K562 (cell line): Measurements from ENCODE around the gene SLC39A11. TPM values are rescaled to one million over a fixed set of nuclear protein-coding genes. Genes with fewer than 3 reads are reported as not detected.

Experiments used
- ATAC-seq: fragments of 200-7000 bp; cut with Tn5 transposase; 3 replicates; pipeline ENCODE4 v1.9.1; 2020; ENCODE audit warnings: moderate library complexity
- BruUV-seq: library from RNA; stranded (reverse); fragments of 400-500 nt; replicated peaks from 2 replicates; lab custom pipeline; 2021; lab: Mats Ljungman, UMichigan
- CTCF ChIA-PET: fragments of 300-600 bp; formaldehyde crosslinking; extraction: SDS; loops from one replicate; lab custom pipeline; 2021; ENCODE audit warnings: low intra/inter-chr PET ratio; lab: Yijun Ruan, JAX
- POLR2A ChIA-PET: fragments of 300-600, 350-650 bp; sonication (Branson Sonifier 250); formaldehyde crosslinking; extraction: SDS; loops from one replicate; lab custom pipeline; 2021; ENCODE audit warnings: antibody characterized with exemption, inconsistent platforms; lab: Yijun Ruan, JAX
- DNase-seq, 4 experiments: peaks; one replicate each; pipeline versions ENCODE4 v3.0.0 to v3.0.0-alpha.2; 2011 to 2018; ENCODE audit warnings: low spot score in 3 of 4, mixed read lengths in 3 of 4; ENCODE audit errors: extremely low read depth in 1 of 4
- FAIRE-seq: peaks from 2 replicates; lab custom pipeline; 2011; peaks lifted over from hg19 to GRCh38; lab: Jason Lieb, UNC
- H2AFZ ChIP-seq: 2 replicates; pipeline ENCODE4 v1.6.0; 2011; ENCODE audit warnings: low read depth, low read length, control low read depth, inconsistent platforms
- H3K27ac ChIP-seq: fragments of 200-600 bp; 3 replicates; pipeline ENCODE4 v1.8.0; 2011; ENCODE audit warnings: low read depth, mild to moderate bottlenecking, control low read depth, inconsistent platforms, low read length, moderate library complexity, mixed read lengths; ENCODE audit errors: extremely low read depth
- H3K27me3 ChIP-seq, 2 experiments: fragments of 300-600 bp in 1 of 2; 2 replicates in 1 of 2; 3 replicates in 1 of 2; pipeline versions ENCODE4 v1.6.0 to v1.8.0; 2011; ENCODE audit warnings: inconsistent platforms in 2 of 2, low read length in 2 of 2, mild to moderate bottlenecking in 1 of 2, mixed read lengths in 1 of 2, moderate library complexity in 1 of 2; ENCODE audit not compliant: control insufficient read depth in 2 of 2, insufficient read depth in 2 of 2
- H3K36me3 ChIP-seq: fragments of 300-600 bp; 3 replicates; pipeline ENCODE4 v1.8.0; 2011; ENCODE audit warnings: mild to moderate bottlenecking, low read length, inconsistent platforms; ENCODE audit not compliant: control insufficient read depth, insufficient read depth
- H3K4me1 ChIP-seq, 2 experiments: fragments of 200-600 bp in 1 of 2; replicated peaks in 1 of 2; 2 replicates in 1 of 2; 3 replicates in 1 of 2; pipeline versions ENCODE4 v1.5.1 to v1.8.0; 2011; ENCODE audit warnings: inconsistent platforms in 2 of 2, low read length in 2 of 2, mild to moderate bottlenecking in 1 of 2, mixed read lengths in 1 of 2, moderate library complexity in 1 of 2; ENCODE audit not compliant: control insufficient read depth in 2 of 2, insufficient read depth in 2 of 2
- H3K4me2 ChIP-seq: 2 replicates; pipeline ENCODE4 v1.6.1; 2011; ENCODE audit warnings: low read length, control low read depth, inconsistent platforms, mixed read lengths; ENCODE audit not compliant: insufficient read depth
- H3K4me3 ChIP-seq: fragments of 200-600 bp; sonication (generic), shearing (Covaris generic); 2 replicates; pipeline ENCODE4 v1.5.1; 2016; ENCODE audit warnings: control low read depth, inconsistent platforms
- H3K79me2 ChIP-seq: fragments of 200-600 bp; 3 replicates; pipeline ENCODE4 v1.8.0; 2011; ENCODE audit warnings: low read length, inconsistent platforms; ENCODE audit not compliant: control insufficient read depth, insufficient read depth
- H3K9ac ChIP-seq, 2 experiments: 2 replicates each; pipeline versions ENCODE4 v1.6.0 to v1.6.1; 2011; ENCODE audit warnings: low read depth in 2 of 2, low read length in 2 of 2, control low read depth in 1 of 2, inconsistent platforms in 1 of 2, mild to moderate bottlenecking in 1 of 2, mixed read lengths in 1 of 2; ENCODE audit not compliant: insufficient read depth in 1 of 2
- H3K9me1 ChIP-seq: one replicate; pipeline ENCODE4 v1.6.0; 2011; ENCODE audit warnings: inconsistent platforms, mild to moderate bottlenecking, low read length, moderate library complexity; ENCODE audit not compliant: control insufficient read depth, insufficient read depth
- H3K9me3 ChIP-seq: replicated peaks from 2 replicates; pipeline ENCODE4 v1.5.1; 2011; ENCODE audit warnings: low read depth, low read length, inconsistent platforms; ENCODE audit not compliant: control insufficient read depth, insufficient read depth
- H4K20me1 ChIP-seq: replicated peaks from 2 replicates; pipeline ENCODE4 v1.6.1; 2011; ENCODE audit warnings: low read length, inconsistent platforms, mixed read lengths; ENCODE audit not compliant: control insufficient read depth, insufficient read depth
- GTF2A2 ChIP-seq: IDR thresholded peaks from 2 replicates; pipeline ENCODE4 v1.6.1; 2016; ENCODE audit warnings: mild to moderate bottlenecking, missing genetic modification characterization, missing compliant biosample characterization
- KDM4B ChIP-seq, 2 experiments: fragments of 450-650 bp in 1 of 2; sonication (generic) in 1 of 2; IDR thresholded peaks; 2 replicates each; pipeline ENCODE4 v1.6.1; 2016 to 2017; ENCODE audit warnings: borderline replicate concordance in 2 of 2, antibody characterized with exemption in 1 of 2, low read depth in 1 of 2, mild to moderate bottlenecking in 1 of 2
- MTF1 ChIP-seq: fragments of 250-450 bp; sonication (Bioruptor Pico); IDR thresholded peaks from 2 replicates; pipeline ENCODE4 v1.9.0; 2021; ENCODE audit warnings: moderate library complexity, mild to moderate bottlenecking, inconsistent platforms, borderline replicate concordance
- NONO ChIP-seq, 2 experiments: fragments of 200-400 bp in 1 of 2; fragments of 450-650 bp in 1 of 2; formaldehyde crosslinking in 1 of 2; IDR thresholded peaks; 2 replicates each; pipeline ENCODE4 v1.6.1; 2017; ENCODE audit warnings: low read depth in 2 of 2, mild to moderate bottlenecking in 2 of 2, moderate library complexity in 2 of 2, low read length in 1 of 2
- PHB2 ChIP-seq: fragments of 450-650 bp; IDR thresholded peaks from 2 replicates; pipeline ENCODE4 v1.6.1; 2017; ENCODE audit warnings: low read depth
- RFX5 ChIP-seq: IDR thresholded peaks from 2 replicates; pipeline ENCODE4 v1.6.1; 2011; ENCODE audit warnings: low read depth, mild to moderate bottlenecking, improper control_type of control experiment, low read length
- SFPQ ChIP-seq: fragments of 200-400 bp; formaldehyde crosslinking; IDR thresholded peaks from 2 replicates; pipeline ENCODE4 v1.6.1; 2017; ENCODE audit warnings: mild to moderate bottlenecking, low read depth, low read length, moderate library complexity
- SMARCE1 ChIP-seq: fragments of 450-650 bp; IDR thresholded peaks from 2 replicates; pipeline ENCODE4 v1.7.1; 2016; ENCODE audit warnings: mild to moderate bottlenecking
- SREBF2 ChIP-seq: sonication (generic); formaldehyde crosslinking; IDR thresholded peaks from 2 replicates; pipeline ENCODE4 v1.4.0; 2020; ENCODE audit warnings: mild to moderate bottlenecking, missing genetic modification reagents
- YY1 ChIP-seq, 3 experiments: IDR thresholded peaks; 2 replicates each; pipeline ENCODE4 v1.6.1; 2011; ENCODE audit warnings: low read length in 2 of 3, mild to moderate bottlenecking in 2 of 3, moderate library complexity in 2 of 3, borderline replicate concordance in 1 of 3, control low read depth in 1 of 3, low read depth in 1 of 3; ENCODE audit not compliant: insufficient read depth in 3 of 3, insufficient replicate concordance in 2 of 3, control insufficient read depth in 1 of 3, insufficient read length in 1 of 3; ENCODE audit errors: extremely low read depth in 1 of 3
- ZBTB43 ChIP-seq: sonication (generic); formaldehyde crosslinking; IDR thresholded peaks from 2 replicates; pipeline ENCODE4 v1.8.0; 2023; ENCODE audit warnings: mild to moderate bottlenecking, missing genetic modification reagents
- WGBS: fragments of 100-300 bp; shearing (Covaris generic); methylation state at CpG from one replicate; pipeline ENCODE4 v1.1.6; 2016; ENCODE audit warnings: low coverage, mixed read lengths; ENCODE audit not compliant: insufficient coverage; ENCODE audit errors: missing lambda C conversion rate; 5-methylcytosine and 5-hydroxymethylcytosine counted together
- in situ Hi-C: fragments of 300-500 bp; cut with MboI; formaldehyde crosslinking; loops from 4 replicates; pipeline ENCODE4 v1.15.0; 2018; ENCODE audit warnings: inconsistent platforms, mixed read lengths
- intact Hi-C: fragments of 100-400 bp; cut with micrococcal nuclease; formaldehyde crosslinking; loops from 2 replicates; pipeline ENCODE4 v1.14.2; 2022
- polyA plus RNA-seq, 8 experiments: library from polyadenylated mRNA; depleted of rRNA in 4 of 8; stranded (reverse) in 5 of 8; unstranded in 3 of 8; fragments of >200 nt; fragmentation: Nextera tagmentation in 2 of 8; fragmentation: Illumina TruSeq in 1 of 8; extraction: Ambion mirVana in 2 of 8; extraction: Trizol in 1 of 8; gene quantifications; 2 replicates each; pipeline versions ENCODE4 v1.2.1 to v1.2.3, GENCODE V29; 2011 to 2014; ENCODE audit warnings: inconsistent platforms in 1 of 8, missing spikeins in 1 of 8
- total RNA-seq, 7 experiments: library from RNA; depleted of rRNA in 6 of 7; stranded (reverse); fragments of >200 nt in 6 of 7; fragmentation: Illumina TruSeq in 2 of 7; extraction: Trizol in 2 of 7; gene quantifications; 2 replicates each; pipeline versions ENCODE4 v1.2.1 to v1.2.3, GENCODE V29; 2011 to 2021; ENCODE audit warnings: low replicate concordance in 1 of 7

SLC39A11 gene
- total and polyA plus RNA-seq, 9 of the 15 experiments (the other 6 are each of a cell fraction or from before 2014, with no cell fraction given): 10.5 to 26.4 (median 13.4) TPM

- Histone ChIP-seq H3K4me2 (no peak overlapping the region), H3K4me3 (no peak overlapping the region), H3K27me3 (no peaks in the 10 kb centered on the region), H3K79me2 (no peaks in the 10 kb centered on the region), H3K4me1 (no peaks in the 10 kb centered on the region), H3K9me3 (no peaks in the 10 kb centered on the region), H3K9me1 (no peaks in the 10 kb centered on the region), H3K27ac (no peak overlapping the region), H2AFZ (no peak overlapping the region), H4K20me1 (no peaks in the 10 kb centered on the region), H3K36me3 (no peaks in the 10 kb centered on the region), H3K9ac (no peak overlapping the region)
- intact Hi-C loops: no loop called here
- ChIA-PET CTCF (no interaction called here), POLR2A (interaction anchor here (0.6 to 1.6 kb wide), 2 partner anchors 12 to 21 kb away, joined by 5 to 7 read pairs; no protein-coding TSS in a partner anchor)
- 70% methylated on average over 3 of the region's 3 CpGs for WGBS
- no peak for TF ChIP-seq SMARCE1
- FAIRE-seq (no peak), ATAC-seq (no peak), DNase-seq (no peak)
- in situ Hi-C loops: no loop called here
- BruUV-seq: no TSS peak
These were observed 22.6 kb downstream of the SLC39A11 start for GRCh38 chr17:73069841-73070240.

- intact Hi-C loops: no loop called here
- no peaks in the 10 kb centered on the region for H3K9me3 ChIP-seq
- no peak overlapping the region for H3K27ac ChIP-seq
- no peak for ATAC-seq
- no peaks in the 10 kb centered on the region for H3K4me1 ChIP-seq
- no peak overlapping the region for H2AFZ ChIP-seq
- ChIA-PET CTCF (no interaction called here), POLR2A (interaction anchor here (0.6 kb wide), 1 partner anchor 11 kb away, joined by 5 read pairs; no protein-coding TSS in a partner anchor)
- no peaks in the 10 kb centered on the region for H3K27me3 ChIP-seq
- H4K20me1 ChIP-seq: no peaks in the 10 kb centered on the region
- 52% methylated on average over 4 of the region's 5 CpGs for WGBS
- BruUV-seq: no TSS peak
- H3K79me2 ChIP-seq: no peaks in the 10 kb centered on the region
- no peaks in the 10 kb centered on the region for H3K36me3 ChIP-seq
- no peak overlapping the region for H3K9ac ChIP-seq
- no peak overlapping the region for H3K4me3 ChIP-seq
- H3K9me1 ChIP-seq: no peaks in the 10 kb centered on the region
- FAIRE-seq: no peak
- no peak for DNase-seq
- in situ Hi-C loops: no loop called here
- no peak overlapping the region for H3K4me2 ChIP-seq
- no peak for TF ChIP-seq ZBTB43
- TF ChIP-seq YY1 (IDR thresholded peaks at IDR 0.05; ENCODE audit: borderline replicate concordance in 1 of 3, control insufficient read depth in 1 of 3, extremely low read depth in 1 of 3, insufficient read depth in 3 of 3, insufficient read length in 1 of 3, insufficient replicate concordance in 2 of 3, low read depth in 1 of 3, low read length in 2 of 3): no peak
- TF ChIP-seq PHB2: no peak
- no peak for TF ChIP-seq NONO (IDR thresholded peaks at IDR 0.05; ENCODE audit: low read depth in 2 of 2, low read length in 1 of 2)
- no peak for TF ChIP-seq MTF1 (CRISPR knock-in tag)
- TF ChIP-seq RFX5: no peak
- no peak for TF ChIP-seq SREBF2 (CRISPR knock-in tag)
- no peak for TF ChIP-seq GTF2A2
- no peak for TF ChIP-seq KDM4B (IDR thresholded peaks at IDR 0.05; ENCODE audit: borderline replicate concordance in 2 of 2, low read depth in 1 of 2)
- no peak for TF ChIP-seq SFPQ
These were observed 23.2 kb downstream of the SLC39A11 start for GRCh38 chr17:73069164-73069770.
